ENCODE results near the gene DDI2. TPM values are rescaled to one million over a fixed set of nuclear protein-coding genes. Genes with fewer than 3 reads are reported as not detected.
A peak's percentile ranks its signal among the peaks of the same experiment; 100 is the strongest.
"Not testable (repeated sequence)": the region's sequence is repeated elsewhere in the genome, so short reads cannot be mapped to it uniquely, and the experiment has no call there.

DDI2 gene
- total RNA-seq (2014; rRNA removed): 6.2 and 10.8 TPM in 2 replicates
- polyA plus RNA-seq (2012): 2.6 TPM

GRCh38 chr1:15617173-15618076 is at the start of gene DDI2:
Gene DDI2, plus strand, starts transcription at chr1:15617458. Its CDS starts 213 bp downstream, at chr1:15617671.
- DNase-seq (ENCODE audit: low read depth): peak; percentile 97

DNA sequence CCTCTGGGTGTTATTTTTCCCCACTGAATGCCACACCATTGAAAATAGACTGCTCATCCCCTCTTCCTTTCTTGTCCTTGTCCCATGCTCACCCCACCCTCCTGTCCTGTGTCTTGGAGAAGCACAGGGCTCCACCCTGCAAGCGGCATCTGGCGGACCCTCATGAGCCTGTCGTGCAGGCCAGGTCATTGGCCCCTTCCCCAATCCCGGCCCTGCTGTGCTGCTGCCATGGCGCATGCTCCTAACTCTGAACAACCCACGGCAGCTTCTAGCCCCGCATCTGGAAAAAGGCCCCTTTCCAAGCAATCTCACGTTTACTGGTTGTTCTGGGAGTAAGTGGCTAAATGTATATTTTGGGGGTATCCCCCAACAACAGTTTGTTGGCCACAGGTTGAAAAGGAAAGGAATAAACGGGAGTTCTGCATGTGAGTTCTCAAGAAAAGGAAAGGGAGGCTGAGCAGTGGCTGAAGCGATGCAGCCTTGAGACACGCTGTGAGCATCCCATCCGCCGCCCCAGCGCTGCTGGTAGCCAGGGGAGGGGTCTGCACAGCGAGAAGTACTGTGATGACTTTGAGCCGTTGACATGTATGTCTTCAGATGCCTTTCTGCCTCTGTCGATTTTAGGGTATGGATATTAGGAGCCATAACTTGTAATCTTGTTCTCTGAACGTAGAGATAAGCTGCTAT is 48.7 kb upstream of the DDI2 start:
- DNase-seq (ENCODE audit: low read depth): no peak

DNA sequence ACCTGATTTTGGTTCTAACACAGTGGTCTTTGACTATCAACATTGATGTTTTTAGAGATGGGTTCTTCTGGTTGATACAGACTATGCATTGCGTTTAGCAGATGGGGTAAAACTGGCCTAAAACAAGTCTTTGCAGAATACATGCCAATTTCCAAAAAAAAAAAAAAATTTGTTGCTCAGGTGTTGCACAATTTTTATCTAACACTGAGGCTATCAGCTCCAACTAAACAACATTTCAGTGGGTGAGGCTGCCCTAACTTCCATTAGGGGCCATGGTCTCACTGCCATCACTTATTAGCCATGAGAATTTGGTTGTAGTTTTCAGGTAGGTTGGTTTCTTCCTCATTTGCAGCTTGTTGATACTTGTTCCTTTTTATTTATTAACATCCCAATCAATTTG is 46.4 kb upstream of the DDI2 start:
- DNase-seq (ENCODE audit: low read depth): no peak

DNA sequence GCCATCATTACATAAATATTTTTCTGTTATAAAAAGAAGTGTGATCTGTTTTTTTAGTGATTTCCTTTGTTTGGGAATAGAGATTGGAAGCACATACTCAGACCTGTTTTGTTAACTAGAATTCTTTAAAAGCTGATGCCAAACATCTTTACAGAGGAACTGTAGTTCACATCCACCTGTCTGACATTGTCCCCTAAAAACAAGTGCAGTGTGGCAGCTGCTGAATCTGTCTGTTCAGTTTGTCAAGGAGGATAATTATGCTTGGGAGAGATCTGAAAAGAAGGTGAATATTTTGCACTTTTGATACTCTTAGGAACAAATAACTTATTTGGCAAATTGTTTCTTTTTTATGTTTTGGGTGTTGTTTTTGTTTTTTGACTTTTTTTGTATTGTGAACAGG is 46.0 kb upstream of the DDI2 start:
- no peak for DNase-seq (ENCODE audit: low read depth)

DNA sequence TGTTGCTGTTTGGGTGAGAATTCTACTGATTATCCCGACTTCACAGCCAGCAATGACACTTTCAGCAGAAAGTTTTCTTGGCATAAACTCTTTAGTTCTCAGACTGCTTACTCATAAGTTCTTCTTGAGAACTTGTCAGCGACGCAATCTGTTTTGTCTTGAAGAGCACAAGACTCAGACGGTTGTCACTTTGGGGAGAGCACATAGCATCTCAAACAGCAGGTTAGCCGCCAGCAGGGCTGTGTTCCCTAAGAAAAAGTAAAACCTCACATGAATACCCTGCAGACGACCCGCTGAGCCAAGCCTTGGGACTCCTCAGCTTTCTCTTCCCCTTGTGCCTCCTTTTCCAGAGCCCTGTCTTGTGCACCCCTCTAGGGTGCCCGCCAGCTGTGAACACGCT is 43.8 kb upstream of the DDI2 start:
- DNase-seq (ENCODE audit: low read depth): no peak

GRCh38 chr1:15574741-15575140 is 42.5 kb upstream of the DDI2 start:
- no peak for DNase-seq (ENCODE audit: low read depth)

DNA sequence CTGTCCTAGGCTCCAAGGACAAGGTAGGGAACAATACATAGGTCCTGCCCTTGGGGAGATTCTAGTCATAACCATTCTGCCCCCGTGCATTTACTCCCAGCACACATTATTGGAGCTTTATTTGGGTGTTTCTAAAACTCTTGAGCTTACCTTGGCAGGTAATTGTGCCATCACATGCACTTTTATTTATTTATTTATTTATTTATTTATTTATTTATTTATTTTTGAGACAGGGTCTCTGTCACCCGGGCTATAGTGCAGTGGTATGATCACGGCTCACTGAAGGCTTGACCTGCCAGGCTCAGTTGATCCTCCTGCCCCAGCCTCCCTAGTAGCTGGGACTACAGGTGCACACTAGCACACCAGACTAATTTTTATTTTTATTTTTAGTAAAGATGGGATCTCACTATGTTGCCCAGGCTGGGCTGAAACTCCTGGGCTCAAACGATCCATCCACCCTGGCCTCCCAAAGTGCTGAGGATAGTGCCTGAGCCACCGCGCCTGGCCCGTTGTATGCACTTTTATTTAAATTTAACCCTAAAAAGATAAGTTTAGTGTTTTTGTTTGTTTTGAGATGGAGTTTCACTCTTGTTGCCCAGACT is 41.6 kb upstream of the DDI2 start:
- no peak for DNase-seq (ENCODE audit: low read depth)

GRCh38 chr1:15577691-15578090 is 39.6 kb upstream of the DDI2 start:
- no peak for DNase-seq (ENCODE audit: low read depth)

- DNase-seq (ENCODE audit: low read depth): no peak
Measured at GRCh38 chr1:15578921-15579682, 38.2 kb upstream of the DDI2 start.

DNA sequence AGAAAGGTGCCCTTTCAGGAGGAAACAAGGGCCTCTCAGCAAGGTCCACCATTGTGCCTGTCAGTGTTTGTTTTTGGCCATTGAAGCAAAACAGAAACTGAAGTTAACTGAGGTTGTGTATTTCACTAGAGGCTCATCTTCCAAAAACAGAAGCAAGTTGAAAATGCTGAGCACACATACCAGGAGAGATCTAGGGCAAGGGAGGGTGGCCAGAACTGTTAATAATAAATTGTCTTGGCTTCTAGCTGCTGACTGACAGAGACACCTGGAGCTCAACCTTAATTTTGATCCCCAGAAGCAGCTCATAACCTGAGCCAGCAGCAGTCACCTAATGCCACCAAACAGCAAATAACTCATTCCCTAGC is 37.6 kb upstream of the DDI2 start:
- no peak for DNase-seq (ENCODE audit: low read depth)

DNA sequence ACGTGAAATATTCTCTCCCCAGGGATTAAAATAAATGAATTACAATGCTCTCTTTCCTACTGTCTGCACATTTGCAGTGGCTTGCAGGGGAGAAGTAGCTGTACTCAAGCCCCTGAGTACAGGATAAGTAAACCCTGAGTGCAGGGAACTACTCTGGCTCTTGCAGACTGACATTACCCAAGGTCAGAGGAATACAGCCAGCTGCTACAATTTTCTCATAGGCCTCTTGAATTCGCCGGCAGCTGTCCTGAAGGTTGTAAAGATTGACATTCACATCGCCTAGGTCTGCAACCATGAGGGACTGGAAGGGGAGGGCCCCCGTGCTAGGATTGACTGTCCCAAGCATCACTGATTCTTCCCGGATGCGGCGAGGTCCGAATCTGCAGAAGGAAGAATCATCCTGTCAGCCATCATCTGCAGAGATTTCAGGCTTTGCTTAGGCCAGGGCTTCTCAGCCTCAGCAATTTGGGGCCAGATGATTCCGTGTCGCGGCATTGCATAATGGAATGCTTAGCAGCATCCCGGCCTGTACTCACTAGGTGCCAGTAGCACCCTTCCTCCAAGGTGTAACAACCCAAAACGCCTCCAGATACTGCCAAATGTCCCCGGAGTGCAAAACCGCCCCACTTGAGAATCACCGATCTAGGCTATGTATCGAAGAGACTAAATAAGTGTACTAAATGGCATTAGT is 34.1 kb upstream of the DDI2 start:
- DNase-seq (ENCODE audit: low read depth): no peak

GRCh38 chr1:15584489-15585363 is 32.5 kb upstream of the DDI2 start, which contains the start of gene AGMAT:
Gene AGMAT, minus strand, starts transcription at chr1:15585051. Its CDS starts 84 bp downstream, at chr1:15584967.
- DNase-seq (ENCODE audit: low read depth): no peak

DNA sequence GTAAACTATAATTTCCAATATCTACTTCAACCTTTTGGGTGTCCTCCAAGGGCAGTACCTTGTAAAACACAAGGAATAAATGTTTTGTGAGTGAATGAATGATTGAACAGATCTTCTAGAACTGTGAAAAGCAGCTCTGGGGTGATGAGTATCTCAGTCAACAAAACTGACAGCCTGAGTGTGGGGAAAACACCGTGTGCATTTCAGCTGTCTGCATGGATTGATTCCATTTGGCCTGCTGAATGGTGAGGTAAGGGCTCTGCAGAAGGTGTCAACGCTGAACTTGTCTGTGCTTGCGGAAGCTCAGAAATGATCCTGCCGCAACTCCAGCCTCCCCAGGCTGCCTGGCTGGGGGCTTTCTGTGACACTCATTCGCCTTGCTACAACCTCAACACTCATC is 25.0 kb upstream of the DDI2 start:
- DNase-seq (ENCODE audit: low read depth): no peak

DNA sequence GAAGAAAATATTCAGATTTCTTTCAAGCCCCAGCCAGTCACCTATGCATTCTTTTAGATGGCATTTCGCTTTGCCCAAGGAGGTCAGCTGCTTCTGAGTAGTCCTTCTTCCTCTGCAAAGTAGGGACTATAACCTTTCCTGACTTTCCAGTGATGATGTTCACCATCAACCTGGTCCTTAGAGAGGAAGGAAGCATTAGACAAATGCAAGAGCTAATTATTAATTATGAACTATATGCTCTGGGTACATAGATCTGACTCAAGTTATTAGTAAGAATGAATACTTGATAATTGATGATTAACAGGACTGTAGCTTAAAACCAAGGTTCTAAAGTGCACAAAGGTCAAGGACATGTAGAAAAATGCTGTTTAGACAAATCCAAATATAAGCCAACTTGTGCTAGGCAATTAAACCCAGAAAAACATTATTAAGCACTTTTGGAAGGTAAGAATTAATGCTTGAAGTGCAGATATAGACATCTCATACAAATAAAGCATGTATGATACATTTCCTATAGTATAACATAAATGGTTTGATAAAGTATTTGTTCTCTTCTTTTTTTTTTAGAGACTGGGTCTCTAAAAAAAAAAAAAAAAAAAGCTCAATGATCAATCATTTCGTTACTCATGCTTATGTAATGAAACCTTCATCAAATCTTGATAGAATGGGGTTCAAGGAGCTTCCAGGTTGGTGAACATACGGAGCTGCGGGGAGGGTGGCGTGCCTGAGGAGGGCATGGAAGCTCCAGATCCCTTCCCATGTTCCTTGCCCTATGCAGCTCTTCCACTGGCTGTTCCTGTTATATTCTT is 21.2 kb upstream of the DDI2 start:
- no peak for DNase-seq (ENCODE audit: low read depth)

- peak; percentile 74 for DNase-seq (ENCODE audit: low read depth)
Measured at GRCh38 chr1:15598436-15598835, 18.8 kb upstream of the DDI2 start.

DNA sequence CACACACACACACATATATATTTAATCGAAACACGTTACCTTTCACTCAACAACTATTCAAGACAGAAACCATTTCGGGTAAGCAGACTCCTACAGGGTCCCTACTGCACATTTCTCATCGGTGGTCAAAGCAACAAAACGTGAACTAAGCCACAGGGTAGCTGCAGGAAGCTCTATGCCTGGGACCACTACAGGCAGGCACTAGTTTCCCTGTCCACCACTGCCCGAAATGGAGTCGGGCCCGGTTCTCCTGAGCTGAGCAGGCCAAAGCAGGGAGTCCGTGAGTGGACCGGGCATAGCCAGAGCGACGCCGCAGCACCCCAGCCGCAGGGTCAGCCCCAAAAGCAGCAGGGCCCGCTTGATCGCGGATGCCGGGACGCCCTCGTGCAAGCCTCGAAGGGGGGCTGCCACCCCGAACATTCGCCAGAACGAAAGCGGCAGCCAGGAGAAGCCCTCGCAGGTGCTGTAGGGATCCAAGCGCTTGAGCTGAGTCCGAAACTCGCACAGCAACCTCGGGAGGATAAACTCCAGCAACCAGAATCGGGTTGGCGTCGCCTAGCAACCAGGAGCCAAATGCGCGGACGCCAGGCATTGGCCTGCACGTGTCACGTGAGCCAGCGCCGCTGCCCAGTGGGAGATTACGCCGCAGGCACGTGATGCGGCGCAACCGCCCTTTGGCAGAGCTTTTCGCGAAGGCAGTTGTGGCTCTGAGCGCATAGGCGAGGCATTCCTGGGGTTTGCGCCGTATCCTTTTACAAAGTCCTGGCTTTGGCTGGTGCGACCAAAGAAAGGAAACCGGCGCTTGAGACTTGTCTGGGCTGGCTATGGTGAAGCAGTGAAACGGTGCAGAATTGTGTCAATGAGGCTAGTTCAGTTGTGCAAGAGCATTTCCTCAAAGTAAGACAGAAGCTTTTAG is 13.9 kb upstream of the DDI2 start:
- DNase-seq (ENCODE audit: low read depth): peak; percentile 95

DNA sequence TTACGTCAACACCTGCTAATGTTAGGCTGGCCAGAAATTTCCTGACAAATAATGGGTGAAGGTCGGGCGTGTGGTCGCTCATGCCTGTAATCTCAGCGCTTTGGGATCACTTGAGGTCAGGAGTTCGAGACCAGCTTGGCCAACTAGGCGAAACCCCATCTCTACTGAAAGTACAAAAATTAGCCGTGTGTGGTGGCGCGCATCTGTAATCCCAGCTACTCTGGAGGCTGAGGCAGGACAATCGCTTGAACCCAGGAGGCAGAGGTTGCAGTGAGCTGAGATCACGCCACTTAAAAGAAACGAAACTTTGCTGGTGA is 13.3 kb upstream of the DDI2 start:
- DNase-seq (ENCODE audit: low read depth): not testable (repeated sequence)

GRCh38 chr1:15604400-15604799 is 12.9 kb upstream of the DDI2 start:
- DNase-seq (ENCODE audit: low read depth): not testable (repeated sequence)
